Activated CD4-positive, alpha-beta T cell treated with anti-CD3 and anti-CD28 coated beads, Interleukin-2, amount 10 ng/mL, durations not matched to agents 24 days and 14 days (primary cell): ENCODE data around the gene C17orf50. TPM values are rescaled to one million over a fixed set of nuclear protein-coding genes. Genes with fewer than 3 reads are reported as not detected.
"Not testable (repeated sequence)": the region's sequence is repeated elsewhere in the genome, so short reads cannot be mapped to it uniquely, and the experiment has no call there.

ENCODE experiments used
- DNase-seq: peaks from one replicate; pipeline ENCODE4 v3.0.0; 2022
- H3K27ac Mint-ChIP-seq: one replicate; pipeline ENCODE4 v1.8.0; 2022; ENCODE audit warnings: mild to moderate bottlenecking, mixed read lengths
- H3K27me3 Mint-ChIP-seq: one replicate; pipeline ENCODE4 v1.8.0; 2022; ENCODE audit warnings: mixed read lengths
- H3K36me3 Mint-ChIP-seq: one replicate; pipeline ENCODE4 v1.8.0; 2022; ENCODE audit warnings: low read depth, mild to moderate bottlenecking, mixed read lengths
- H3K4me1 Mint-ChIP-seq: one replicate; pipeline ENCODE4 v1.8.0; 2021; ENCODE audit warnings: mixed read lengths
- H3K4me3 Mint-ChIP-seq: one replicate; pipeline ENCODE4 v1.8.0; 2022; ENCODE audit warnings: mild to moderate bottlenecking, moderate library complexity, mixed read lengths
- H3K9me3 Mint-ChIP-seq: one replicate; pipeline ENCODE4 v1.8.0; 2021; ENCODE audit warnings: mixed read lengths
- intact Hi-C: fragments of 100-400 bp; cut with micrococcal nuclease; formaldehyde crosslinking; loops from one replicate; pipeline ENCODE4 v1.15.1; 2023
- total RNA-seq: library from RNA; stranded (reverse); gene quantifications from 2 replicates; pipeline ENCODE4 v1.2.3, GENCODE V29; 2022

C17orf50 gene
- total RNA-seq, 1 donor from 2014 or later: not detected

DNA sequence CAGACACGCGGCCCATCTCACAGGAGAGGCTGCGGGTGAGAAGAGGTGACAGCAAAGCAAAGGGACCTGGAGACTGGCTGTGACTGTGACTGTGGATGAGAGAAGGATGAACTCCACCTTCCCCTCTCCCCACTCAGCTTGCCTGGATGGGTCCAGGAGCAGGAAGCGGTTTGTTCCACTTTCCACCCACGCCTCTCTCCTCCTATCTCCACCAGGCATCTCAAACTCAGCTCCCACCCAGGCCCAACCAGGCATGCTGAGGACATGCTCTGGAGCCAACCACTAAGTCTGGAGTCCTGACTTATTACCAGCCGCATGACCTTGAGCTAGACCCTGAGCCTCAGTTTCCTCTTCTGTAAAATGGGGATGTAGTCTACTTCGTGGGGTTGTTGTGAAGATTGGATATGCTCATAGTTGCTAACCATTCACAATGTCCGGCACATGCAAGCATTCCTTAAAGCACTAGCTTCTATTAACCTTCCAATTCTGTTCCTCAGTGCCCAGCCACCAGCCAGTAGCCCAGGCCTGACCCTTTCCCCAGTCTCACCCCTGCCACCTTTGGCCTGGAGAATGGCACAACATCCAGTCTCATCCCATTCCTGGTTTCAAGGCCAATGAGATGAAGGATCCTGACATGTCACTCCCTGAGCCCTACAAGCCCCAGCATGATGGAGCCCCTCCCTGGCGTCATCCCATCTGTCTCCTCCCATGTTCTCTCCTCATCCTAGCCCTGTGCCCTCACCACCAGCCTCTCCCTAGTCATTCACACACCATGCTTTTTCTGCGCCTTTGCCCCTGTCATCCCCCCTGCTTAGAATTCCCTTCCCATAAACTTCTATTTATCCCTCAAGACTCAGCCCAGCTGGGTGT, 9.9 kb upstream of the C17orf50 start:
- Mint-ChIP-seq H3K4me3 (peak overlapping the region; percentile 43), H3K9me3 (no peaks in the 10 kb centered on the region), H3K36me3 (no peaks in the 10 kb centered on the region), H3K27ac (no peak overlapping the region), H3K27me3 (peaks cover 40% of the 10 kb centered on the region), H3K4me1 (peaks cover 18% of the 10 kb centered on the region)
- intact Hi-C loops: no loop called here
- no peak for DNase-seq

- intact Hi-C loops, H3K27ac Mint-ChIP-seq, H3K9me3 Mint-ChIP-seq, DNase-seq, H3K36me3 Mint-ChIP-seq, H3K4me3 Mint-ChIP-seq: not testable (repeated sequence)
- peaks cover 40% of the 10 kb centered on the region for H3K27me3 Mint-ChIP-seq
- H3K4me1 Mint-ChIP-seq: peaks cover 18% of the 10 kb centered on the region
These were observed 9.1 kb upstream of the C17orf50 start for GRCh38 chr17:35751541-35751940.

- H3K27me3 Mint-ChIP-seq: peaks cover 40% of the 10 kb centered on the region
- DNase-seq: no peak
These were observed 8.2 kb upstream of the C17orf50 start for GRCh38 chr17:35752471-35752870.

GRCh38 chr17:35752945-35753764, 7.5 kb upstream of the C17orf50 start, which contains the start of gene GAS2L2:
GAS2L2 (minus strand) TSS chr17:35753239; CDS start chr17:35752850, 389 bp downstream.
- Mint-ChIP-seq H3K36me3 (no peaks in the 10 kb centered on the region), H3K27ac (no peak within 1 kb of the TSS), H3K27me3 (peaks cover 40% of the 10 kb centered on the region), H3K4me3 (no peak within 1 kb of the TSS), H3K9me3 (no peaks in the 10 kb centered on the region), H3K4me1 (peaks cover 16% of the 10 kb centered on the region)
- DNase-seq: no peak
- intact Hi-C loops: no loop called here

More at GRCh38 chr17:35752471-35752870, 8.2 kb upstream of the C17orf50 start:
- Mint-ChIP-seq H3K4me3 (no peak overlapping the region), H3K27ac (no peak overlapping the region), H3K36me3 (no peaks in the 10 kb centered on the region), H3K4me1 (peaks cover 18% of the 10 kb centered on the region), H3K9me3 (no peaks in the 10 kb centered on the region)
- intact Hi-C loops: no loop called here

DNA sequence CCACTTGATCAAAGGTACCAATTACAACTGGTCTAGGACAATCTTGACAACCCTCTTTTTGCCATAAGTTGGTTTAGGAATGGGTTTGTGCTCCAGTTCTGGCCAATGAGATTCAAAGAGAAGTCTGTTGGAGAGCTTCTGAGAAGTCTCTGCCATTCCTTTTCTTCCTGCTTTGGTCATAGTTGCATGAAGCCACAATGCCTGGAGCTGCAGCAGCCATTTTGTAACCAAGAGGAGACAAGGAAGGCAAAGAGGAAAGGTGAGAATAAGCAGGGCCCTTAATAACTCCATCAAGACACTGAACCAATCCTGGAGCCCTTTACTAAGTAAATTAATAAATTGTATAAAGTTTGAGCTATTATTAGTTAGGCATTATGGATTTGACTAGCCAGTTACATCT, 3.4 kb upstream of the C17orf50 start:
- H3K36me3 Mint-ChIP-seq: no peaks in the 10 kb centered on the region
- H3K9me3 Mint-ChIP-seq: no peaks in the 10 kb centered on the region
- H3K4me3 Mint-ChIP-seq: no peak overlapping the region
- DNase-seq: no peak
- intact Hi-C loops: no loop called here
- H3K27ac Mint-ChIP-seq: no peak overlapping the region
- H3K4me1 Mint-ChIP-seq: no peaks in the 10 kb centered on the region
- peaks cover 18% of the 10 kb centered on the region for H3K27me3 Mint-ChIP-seq

DNA sequence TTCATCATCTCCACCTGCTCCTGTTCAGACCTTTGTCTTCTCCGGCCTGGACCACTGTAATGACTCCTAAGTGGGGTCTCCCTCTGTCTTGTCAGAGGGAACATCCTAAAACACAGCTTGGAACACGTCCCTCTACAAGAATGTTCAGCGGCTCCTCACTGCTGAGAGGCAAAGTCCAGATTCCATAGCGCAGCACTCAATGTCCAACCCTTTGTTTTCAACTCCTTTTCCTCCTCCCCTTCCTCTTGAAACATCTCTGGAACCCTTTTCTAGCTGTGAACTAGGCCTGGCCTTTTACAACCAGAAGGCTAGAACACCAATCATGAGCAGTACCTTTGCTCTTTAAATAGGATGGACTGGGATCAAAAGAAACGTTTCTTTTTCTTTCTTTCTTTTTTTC, 914 bp downstream of the C17orf50 start:
- H3K27ac Mint-ChIP-seq: no peak overlapping the region
- DNase-seq: no peak
- peaks cover 6% of the 10 kb centered on the region for H3K27me3 Mint-ChIP-seq
- H3K4me1 Mint-ChIP-seq: peaks cover 8% of the 10 kb centered on the region
- H3K36me3 Mint-ChIP-seq: no peaks in the 10 kb centered on the region
- H3K4me3 Mint-ChIP-seq: no peak overlapping the region
- intact Hi-C loops: no loop called here
- H3K9me3 Mint-ChIP-seq: no peaks in the 10 kb centered on the region

- Mint-ChIP-seq H3K4me1 (peaks cover 8% of the 10 kb centered on the region), H3K27me3 (peaks cover 7% of the 10 kb centered on the region), H3K36me3 (no peaks in the 10 kb centered on the region), H3K27ac (no peak overlapping the region), H3K4me3 (peak overlapping the region; percentile 86), H3K9me3 (no peaks in the 10 kb centered on the region)
- intact Hi-C loops: loop anchor here (1.0 kb wide), 2 partner anchors 41 to 46 kb away; partner anchors contain the start of gene TAF15
- no peak for DNase-seq
These were observed 3.1 kb downstream of the C17orf50 start for GRCh38 chr17:35763767-35764122.

DNA sequence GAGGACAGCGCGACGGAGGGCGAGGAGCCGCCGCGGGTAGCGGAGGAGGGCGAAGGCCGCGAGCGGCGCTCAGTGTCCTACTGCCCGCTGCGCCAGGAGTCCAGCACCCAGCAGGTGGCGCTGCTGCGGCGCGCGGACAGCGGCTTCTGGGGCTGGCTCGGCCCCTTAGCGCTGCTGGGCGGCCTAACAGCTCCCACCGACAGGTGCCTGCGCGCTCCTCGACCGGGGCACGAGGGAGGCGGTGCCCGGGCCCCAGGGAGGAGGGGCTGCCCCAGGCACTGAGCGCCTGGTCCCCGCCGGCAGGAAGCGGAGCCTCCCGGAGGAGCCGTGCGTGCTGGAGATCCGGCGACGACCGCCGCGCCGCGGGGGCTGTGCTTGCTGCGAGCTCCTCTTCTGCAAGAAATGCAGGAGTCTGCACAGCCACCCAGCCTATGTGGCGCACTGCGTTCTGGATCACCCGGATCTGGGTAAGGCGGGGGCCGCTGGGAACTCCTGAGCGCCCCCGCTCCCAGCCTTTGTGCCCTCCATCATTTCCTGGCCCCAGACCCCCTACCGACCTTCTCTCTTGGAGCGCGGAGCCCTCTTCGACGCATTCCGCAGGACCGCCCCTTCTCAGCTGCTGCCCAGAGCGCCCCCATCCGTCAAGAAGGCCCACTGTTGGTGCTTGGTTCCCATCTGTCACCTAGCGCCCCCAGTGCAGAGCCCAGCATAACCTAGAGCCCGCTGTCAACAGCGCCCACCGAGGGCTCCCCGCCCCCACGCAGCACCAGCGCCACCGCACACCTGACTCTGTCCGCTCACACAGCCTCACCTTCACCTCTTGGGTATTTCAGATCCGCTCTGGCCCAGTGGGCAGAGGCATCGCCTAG, 3.7 kb downstream of the C17orf50 start:
- Mint-ChIP-seq H3K4me1 (peaks cover 8% of the 10 kb centered on the region), H3K27ac (peak overlapping the region; percentile 64), H3K9me3 (no peaks in the 10 kb centered on the region), H3K36me3 (no peaks in the 10 kb centered on the region), H3K27me3 (peaks cover 9% of the 10 kb centered on the region), H3K4me3 (peak overlapping the region; percentile 86)
- DNase-seq: peak; percentile 96
- intact Hi-C loops: loop anchor here (1.0 kb wide), 2 partner anchors 40 to 45 kb away; partner anchors contain the start of gene TAF15

GRCh38 chr17:35765086-35765710, 4.5 kb downstream of the C17orf50 start:
- H3K4me1 Mint-ChIP-seq: peaks cover 8% of the 10 kb centered on the region
- no peak overlapping the region for H3K27ac Mint-ChIP-seq
- intact Hi-C loops: no loop called here

GRCh38 chr17:35765756-35766488, 5.2 kb downstream of the C17orf50 start:
- H3K27ac Mint-ChIP-seq: no peak overlapping the region
- H3K4me1 Mint-ChIP-seq: peaks cover 8% of the 10 kb centered on the region
- DNase-seq: no peak
- H3K9me3 Mint-ChIP-seq: no peaks in the 10 kb centered on the region
- H3K4me3 Mint-ChIP-seq: no peak overlapping the region
- intact Hi-C loops: no loop called here
- peaks cover 14% of the 10 kb centered on the region for H3K27me3 Mint-ChIP-seq
- H3K36me3 Mint-ChIP-seq: no peaks in the 10 kb centered on the region

More at GRCh38 chr17:35765086-35765710, 4.5 kb downstream of the C17orf50 start:
- no peak for DNase-seq
- Mint-ChIP-seq H3K27me3 (peaks cover 10% of the 10 kb centered on the region), H3K9me3 (no peaks in the 10 kb centered on the region), H3K4me3 (peak overlapping the region; percentile 86), H3K36me3 (no peaks in the 10 kb centered on the region)

DNA sequence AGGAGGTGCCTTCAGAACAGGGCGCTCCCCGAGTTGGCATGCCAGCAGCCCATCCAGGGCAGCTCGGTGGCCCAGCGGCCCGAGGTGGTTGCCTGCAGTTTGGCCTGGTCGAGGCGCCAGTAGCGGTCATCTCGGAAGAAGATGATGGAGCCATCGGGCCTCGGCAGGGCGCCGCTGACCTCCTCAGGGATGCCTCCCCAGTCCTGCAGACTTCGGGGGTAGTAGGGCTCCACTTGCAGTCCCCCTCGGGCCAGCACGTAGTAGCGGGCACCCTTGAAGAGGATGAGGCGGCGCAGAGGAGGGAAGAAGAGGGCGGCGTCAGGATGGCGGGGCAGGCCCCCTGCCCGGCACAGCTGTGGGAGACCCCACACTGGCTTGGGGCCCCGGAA, 5.8 kb downstream of the C17orf50 start:
- Mint-ChIP-seq H3K4me3 (no peak overlapping the region), H3K36me3 (no peaks in the 10 kb centered on the region), H3K27me3 (peaks cover 13% of the 10 kb centered on the region), H3K4me1 (peaks cover 8% of the 10 kb centered on the region), H3K9me3 (no peaks in the 10 kb centered on the region), H3K27ac (no peak overlapping the region)
- intact Hi-C loops: no loop called here
- no peak for DNase-seq

- H3K4me1 Mint-ChIP-seq: peaks cover 8% of the 10 kb centered on the region
- intact Hi-C loops: no loop called here
- H3K27ac Mint-ChIP-seq: no peak overlapping the region
- H3K4me3 Mint-ChIP-seq: no peak overlapping the region
- H3K27me3 Mint-ChIP-seq: peaks cover 13% of the 10 kb centered on the region
- DNase-seq: peak; percentile 77
- no peaks in the 10 kb centered on the region for H3K36me3 Mint-ChIP-seq
- no peaks in the 10 kb centered on the region for H3K9me3 Mint-ChIP-seq
These were observed 6.3 kb downstream of the C17orf50 start for GRCh38 chr17:35766903-35767510.
